Body of pancreas (tissue), 4 donors: Measurements from ENCODE around the gene LDLRAD3. TPM values are rescaled to one million over a fixed set of nuclear protein-coding genes. Genes with fewer than 3 reads are reported as not detected.
A peak's percentile ranks its signal among the peaks of the same experiment; 100 is the strongest.

Experiments
- ATAC-seq: fragments of 150-250 bp; one replicate; pipeline ENCODE4 v1.9.1; 2016
- DNase-seq, 4 donors: peaks; one replicate each; pipeline ENCODE4 v3.0.0-alpha.2; 2019
- H3K27ac ChIP-seq, 4 donors: fragments of 200-600 bp; sonication (generic); 1 replicate in 3 of 4; 2 replicates in 1 of 4; pipeline versions ENCODE4 v1.5.1 to v1.6.1; 2016 to 2019; ENCODE audit warnings: mild to moderate bottlenecking in 1 of 4, mixed read lengths in 1 of 4, moderate library complexity in 1 of 4
- H3K27me3 ChIP-seq, 2 donors: fragments of 200-600 bp; sonication (generic); one replicate each; pipeline ENCODE4 v1.6.0; 2016; ENCODE audit warnings: mild to moderate bottlenecking in 1 of 2
- H3K36me3 ChIP-seq, 2 donors: fragments of 200-600 bp; sonication (generic); replicated peaks in 1 of 2; 2 replicates each; pipeline ENCODE4 v1.5.1; 2016; ENCODE audit warnings: low read depth in 2 of 2; ENCODE audit not compliant: insufficient read depth in 1 of 2
- H3K4me1 ChIP-seq: fragments of 200-600 bp; sonication (generic); one replicate; pipeline ENCODE4 v1.6.0; 2016
- H3K4me3 ChIP-seq, 2 donors: fragments of 200-600 bp; sonication (generic); 1 replicate in 1 of 2; 2 replicates in 1 of 2; pipeline ENCODE4 v1.5.1; 2016 to 2019
- H3K9me3 ChIP-seq, 3 donors: fragments of 200-600 bp; sonication (generic); 1 replicate in 2 of 3; 2 replicates in 1 of 3; pipeline ENCODE4 v1.5.1; 2016
- CTCF ChIP-seq, 7 experiments: fragments of 450-650 bp in 4 of 7; fragments of 200-600 bp in 3 of 7; sonication (generic) in 3 of 7; IDR thresholded peaks; one replicate each; pipeline ENCODE4 v1.5.1; 2016 to 2019; ENCODE audit warnings: antibody characterized with exemption in 7 of 7
- POLR2A ChIP-seq, 3 donors: fragments of 450-650 bp; IDR thresholded peaks; one replicate each; pipeline ENCODE4 v1.6.1; 2016; ENCODE audit warnings: antibody characterized with exemption in 3 of 3, mild to moderate bottlenecking in 2 of 3
- whole genome bisulfite sequencing, 2 donors: methylation state at CpG; one replicate each; pipeline ENCODE4 v1.1.5; 2017; 5-methylcytosine and 5-hydroxymethylcytosine counted together
- intact Hi-C: fragments of 100-400 bp; cut with DNase I; formaldehyde crosslinking; loops from one replicate; pipeline ENCODE4 v1.15.1; 2023
- total RNA-seq, 2 donors: library from RNA; depleted of rRNA; stranded (reverse); fragments of >200 nt; gene quantifications; one replicate each; pipeline ENCODE4 v1.1.0, GENCODE V29; 2016

Gene LDLRAD3
- total RNA-seq, 2 donors from 2014 or later: 5.7 to 7.9 TPM

GRCh38 chr11:36056160-36056751 is 112.4 kb downstream of the LDLRAD3 start:
- peaks cover 0 to 7% (median 0%) of the 10 kb centered on the region in 3 donors for H3K9me3 ChIP-seq
- no peaks in the 10 kb centered on the region for H3K4me1 ChIP-seq
- intact Hi-C loops: no loop called here
- H3K36me3 ChIP-seq: no peaks in the 10 kb centered on the region
- TF ChIP-seq CTCF (IDR thresholded peaks at IDR 0.05) (peak in 5 of 7 experiments; percentile 38 to 69 (median 56)), POLR2A (IDR thresholded peaks at IDR 0.05) (no peak)
- H3K4me3 ChIP-seq: no peak overlapping the region
- 83 to 85% methylated on average over 8 of the region's 8 CpGs for WGBS, 2 donors
- no peaks in the 10 kb centered on the region for H3K27me3 ChIP-seq
- DNase-seq (peak; percentile 48 to 63 (median 54)), ATAC-seq (no peak)
- H3K27ac ChIP-seq: no peak overlapping the region

GRCh38 chr11:36057379-36058042 is 113.6 kb downstream of the LDLRAD3 start:
- 74 to 83% methylated on average over 9 of the region's 9 CpGs for WGBS, 2 donors
- TF ChIP-seq POLR2A (IDR thresholded peaks at IDR 0.05) (no peak), CTCF (IDR thresholded peaks at IDR 0.05) (no peak)
- H3K27ac ChIP-seq: peak overlapping the region in 1 of 4 donors; percentile 21
- H3K36me3 ChIP-seq: no peaks in the 10 kb centered on the region
- peak in 3 of 4 donors; percentile 17 to 32 (median 23) for DNase-seq
- intact Hi-C loops: no loop called here
- H3K4me1 ChIP-seq: no peaks in the 10 kb centered on the region
- H3K27me3 ChIP-seq: no peaks in the 10 kb centered on the region
- no peak overlapping the region for H3K4me3 ChIP-seq
- peaks cover 0 to 7% (median 0%) of the 10 kb centered on the region in 3 donors for H3K9me3 ChIP-seq
- peak; percentile 64 for ATAC-seq

GRCh38 chr11:36059660-36060059 is 115.8 kb downstream of the LDLRAD3 start:
- DNase-seq (no peak), ATAC-seq (no peak)
- no peaks in the 10 kb centered on the region for H3K4me1 ChIP-seq
- 90 to 96% methylated on average over 4 of the region's 4 CpGs for WGBS, 2 donors
- no peak overlapping the region for H3K27ac ChIP-seq
- no peak overlapping the region for H3K4me3 ChIP-seq
- TF ChIP-seq POLR2A (IDR thresholded peaks at IDR 0.05) (no peak), CTCF (IDR thresholded peaks at IDR 0.05) (no peak)
- no peaks in the 10 kb centered on the region for H3K36me3 ChIP-seq
- H3K27me3 ChIP-seq: no peaks in the 10 kb centered on the region
- intact Hi-C loops: no loop called here
- H3K9me3 ChIP-seq: peaks cover 0 to 7% (median 0%) of the 10 kb centered on the region in 3 donors

- H3K9me3 ChIP-seq: peaks cover 0 to 7% (median 0%) of the 10 kb centered on the region in 3 donors
- H3K4me1 ChIP-seq: no peaks in the 10 kb centered on the region
- peak in 1 of 4 donors; percentile 18 for DNase-seq
- TF ChIP-seq POLR2A (IDR thresholded peaks at IDR 0.05): no peak
- TF ChIP-seq CTCF (IDR thresholded peaks at IDR 0.05): no peak
- no peak for ATAC-seq
- H3K27ac ChIP-seq: no peak overlapping the region
- intact Hi-C loops: no loop called here
- no peaks in the 10 kb centered on the region for H3K36me3 ChIP-seq
- no peak overlapping the region for H3K4me3 ChIP-seq
- 67 to 71% methylated on average over 7 of the region's 7 CpGs for WGBS, 2 donors
- H3K27me3 ChIP-seq: no peaks in the 10 kb centered on the region
These were observed 117.1 kb downstream of the LDLRAD3 start for GRCh38 chr11:36060926-36061325.
